HEK293 (cell line): ENCODE measurements around the gene ACTL6A.

Experiments used
- CTCF ChIA-PET: fragments of 350-600 bp; formaldehyde crosslinking; extraction: SDS; loops from one replicate; lab custom pipeline; 2021; ENCODE audit warnings: antibody characterized with exemption; lab: Yijun Ruan, JAX
- POLR2A ChIA-PET: fragments of 300-600 bp; formaldehyde crosslinking; extraction: SDS; loops from one replicate; lab custom pipeline; 2020; ENCODE audit warnings: antibody characterized with exemption, inconsistent platforms; lab: Yijun Ruan, JAX
- H3K27ac ChIP-seq: fragments of 200-500 bp; sonication (Bioruptor generic); 2 replicates; pipeline ENCODE4 v1.5.1; 2014; ENCODE audit warnings: low read depth, low read length, control low read depth, inconsistent platforms; ENCODE audit errors: extremely low read depth
- H3K36me3 ChIP-seq, 2 experiments: fragments of 200-500 bp in 1 of 2; sonication (Bioruptor generic) in 1 of 2; 1 replicate in 1 of 2; 2 replicates in 1 of 2; pipeline ENCODE4 v1.5.1; 2014 to 2017; ENCODE audit warnings: inconsistent platforms in 2 of 2, low read length in 2 of 2; ENCODE audit not compliant: control insufficient read depth in 2 of 2, insufficient read depth in 1 of 2
- H3K4me1 ChIP-seq: fragments of 200-500 bp; sonication (Bioruptor generic); 2 replicates; pipeline ENCODE4 v1.5.1; 2014; ENCODE audit warnings: mild to moderate bottlenecking, low read length, inconsistent platforms; ENCODE audit not compliant: control insufficient read depth, insufficient read depth
- H3K4me3 ChIP-seq: 2 replicates; pipeline ENCODE4 v1.5.1; 2011; ENCODE audit warnings: low read depth, mild to moderate bottlenecking, control low read depth, low read length, moderate library complexity
- H3K9me3 ChIP-seq: fragments of 200-500 bp; sonication (Bioruptor generic); 2 replicates; pipeline ENCODE4 v1.5.1; 2014; ENCODE audit warnings: low read depth, low read length, inconsistent platforms; ENCODE audit not compliant: control insufficient read depth, insufficient read depth
- BCL6B ChIP-seq: fragments of 450-650 bp; formaldehyde crosslinking; IDR thresholded peaks from 2 replicates; pipeline ENCODE4 v1.5.1; 2017; ENCODE audit warnings: missing biosample characterization, missing genetic modification characterization
- PRDM1 ChIP-seq: fragments of 450-650 bp; formaldehyde crosslinking; IDR thresholded peaks from 2 replicates; pipeline ENCODE4; 2016; ENCODE audit warnings: missing biosample characterization, missing genetic modification characterization
- ZNF175 ChIP-seq: fragments of 450-650 bp; formaldehyde crosslinking; IDR thresholded peaks from 2 replicates; pipeline ENCODE4 v1.5.1; 2016; ENCODE audit warnings: missing biosample characterization, missing genetic modification characterization
- ZNF24 ChIP-seq: fragments of 450-650 bp; formaldehyde crosslinking; IDR thresholded peaks from 2 replicates; pipeline ENCODE4 v1.5.1; 2016; ENCODE audit warnings: missing biosample characterization, missing genetic modification characterization
- ZNF248 ChIP-seq: fragments of 450-650 bp; formaldehyde crosslinking; IDR thresholded peaks from 2 replicates; pipeline ENCODE4 v1.5.1; 2017; ENCODE audit warnings: missing biosample characterization, missing genetic modification characterization
- ZNF366 ChIP-seq: fragments of 450-650 bp; formaldehyde crosslinking; conservative IDR thresholded peaks from 2 replicates; pipeline ENCODE4 v1.5.1; 2016; ENCODE audit warnings: missing biosample characterization, missing genetic modification characterization
- ZNF843 ChIP-seq: fragments of 450-650 bp; formaldehyde crosslinking; IDR thresholded peaks from 2 replicates; pipeline ENCODE4 v1.5.1; 2016; ENCODE audit warnings: missing biosample characterization, missing genetic modification characterization
- ZSCAN23 ChIP-seq: fragments of 450-650 bp; formaldehyde crosslinking; IDR thresholded peaks from 2 replicates; pipeline ENCODE4 v1.5.1; 2016; ENCODE audit warnings: missing biosample characterization, missing genetic modification characterization

The ACTL6A gene

DNA sequence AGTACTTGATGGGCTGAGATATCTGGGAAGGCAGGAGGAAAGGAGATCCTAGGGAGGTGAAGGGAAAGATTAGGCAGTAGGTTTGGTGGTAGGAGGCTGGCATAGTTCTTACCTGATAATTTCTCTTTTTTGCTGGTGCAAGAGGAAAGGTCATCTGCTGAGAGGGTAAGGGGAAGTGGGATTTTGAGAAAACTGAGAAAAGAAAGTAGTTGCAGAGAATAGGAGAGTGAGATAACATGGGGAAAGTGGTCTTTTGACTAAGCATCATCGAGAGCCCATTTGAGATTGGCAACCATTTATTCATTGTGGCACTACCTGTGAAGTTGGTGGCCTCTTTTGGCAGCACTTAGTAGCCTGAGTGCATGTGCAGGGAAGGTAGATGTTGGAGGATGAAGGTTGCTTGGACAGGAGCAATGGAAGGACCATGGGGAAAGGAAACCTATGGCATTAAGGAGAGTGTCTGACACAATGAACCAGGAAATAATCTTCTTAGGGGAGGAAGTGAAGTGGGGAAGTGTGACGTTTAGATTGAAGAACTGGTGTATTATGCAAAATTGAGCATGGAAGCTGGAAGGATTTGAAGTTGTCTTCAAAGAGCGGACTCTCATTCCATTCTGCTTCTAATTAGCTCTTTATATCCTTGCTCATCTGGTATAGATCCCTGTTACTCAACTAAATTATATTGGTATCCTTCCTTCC lies 68.2 kb downstream of the ACTL6A start:
- POLR2A ChIA-PET, result interaction anchor here (0.7 to 0.8 kb wide), 2 partner anchors 23 to 25 kb away, joined by 3 to 7 read pairs; no protein-coding TSS in a partner anchor
- CTCF ChIA-PET, result no interaction called here

More for the DNA sequence above, 68.2 kb downstream of the ACTL6A start:
- no peaks in the 10 kb centered on the region for H3K9me3 ChIP-seq
- TF ChIP-seq ZNF843 (no peak), ZNF366 (no peak), PRDM1 (peak; percentile 76), ZNF248 (tag by site-specific recombination) (no peak), ZSCAN23 (tag by site-specific recombination) (no peak), BCL6B (tag by site-specific recombination) (no peak), ZNF24 (tag by site-specific recombination) (no peak), ZNF175 (tag by site-specific recombination) (no peak)
- TF ChIP-seq, all 188 proteins: peak for 1
- no peak overlapping the region for H3K27ac ChIP-seq
- H3K36me3 ChIP-seq, result peaks cover 0 to under 1% of the 10 kb centered on the region in 2 experiments; a peak in 1 of 3 replicates
- H3K4me1 ChIP-seq, result no peaks in the 10 kb centered on the region
- no peak overlapping the region for H3K4me3 ChIP-seq
